ENCODE measurements around the gene SWT1. TPM values are rescaled to one million over a fixed set of nuclear protein-coding genes. Genes with fewer than 3 reads are reported as not detected.

The SWT1 gene
- total RNA-seq, 4 donors from 2014 or later, result 8.2 to 16.0 (median 11.7) TPM

DNA sequence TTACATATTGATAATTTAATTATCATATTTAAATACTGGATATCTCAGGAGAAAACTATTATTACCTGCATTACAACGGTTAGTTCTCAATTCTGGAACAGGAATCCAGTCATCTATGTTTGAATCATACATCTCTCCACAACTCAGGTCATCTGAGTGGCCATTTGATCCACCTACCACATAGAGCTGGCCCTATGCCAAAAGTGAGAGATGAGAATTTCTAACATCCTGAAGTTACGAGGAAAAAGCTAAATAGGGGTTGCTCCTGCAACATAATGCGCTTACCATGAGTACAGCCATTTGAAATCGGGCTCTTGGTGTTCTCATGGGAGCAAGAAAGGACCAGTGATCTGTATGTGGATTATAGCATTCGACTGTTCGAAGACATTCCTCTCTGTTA, 143.2 kb downstream of the SWT1 start:
- Histone ChIP-seq H3K36me3 (peaks cover 0 to 97% (median 3%) of the 10 kb centered on the region in 3 donors), H3K27me3 (no peaks in the 10 kb centered on the region), H3K4me1 (no peaks in the 10 kb centered on the region), H3K4me3 (no peak overlapping the region), H3K9me3 (no peaks in the 10 kb centered on the region), H3K27ac (no peak overlapping the region)
- DNase-seq (ENCODE audit: low spot score in 2 of 2), result no peak
- WGBS, 2 donors, result 91 to 92% methylated on average over 6 of the region's 6 CpGs
- TF ChIP-seq EP300 (IDR thresholded peaks at IDR 0.05) (no peak), POLR2A (IDR thresholded peaks at IDR 0.05) (no peak)
- TF ChIP-seq, protein P1, sequence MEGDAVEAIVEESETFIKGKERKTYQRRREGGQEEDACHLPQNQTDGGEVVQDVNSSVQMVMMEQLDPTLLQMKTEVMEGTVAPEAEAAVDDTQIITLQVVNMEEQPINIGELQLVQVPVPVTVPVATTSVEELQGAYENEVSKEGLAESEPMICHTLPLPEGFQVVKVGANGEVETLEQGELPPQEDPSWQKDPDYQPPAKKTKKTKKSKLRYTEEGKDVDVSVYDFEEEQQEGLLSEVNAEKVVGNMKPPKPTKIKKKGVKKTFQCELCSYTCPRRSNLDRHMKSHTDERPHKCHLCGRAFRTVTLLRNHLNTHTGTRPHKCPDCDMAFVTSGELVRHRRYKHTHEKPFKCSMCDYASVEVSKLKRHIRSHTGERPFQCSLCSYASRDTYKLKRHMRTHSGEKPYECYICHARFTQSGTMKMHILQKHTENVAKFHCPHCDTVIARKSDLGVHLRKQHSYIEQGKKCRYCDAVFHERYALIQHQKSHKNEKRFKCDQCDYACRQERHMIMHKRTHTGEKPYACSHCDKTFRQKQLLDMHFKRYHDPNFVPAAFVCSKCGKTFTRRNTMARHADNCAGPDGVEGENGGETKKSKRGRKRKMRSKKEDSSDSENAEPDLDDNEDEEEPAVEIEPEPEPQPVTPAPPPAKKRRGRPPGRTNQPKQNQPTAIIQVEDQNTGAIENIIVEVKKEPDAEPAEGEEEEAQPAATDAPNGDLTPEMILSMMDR (IDR thresholded peaks at IDR 0.05), result no peak

DNA sequence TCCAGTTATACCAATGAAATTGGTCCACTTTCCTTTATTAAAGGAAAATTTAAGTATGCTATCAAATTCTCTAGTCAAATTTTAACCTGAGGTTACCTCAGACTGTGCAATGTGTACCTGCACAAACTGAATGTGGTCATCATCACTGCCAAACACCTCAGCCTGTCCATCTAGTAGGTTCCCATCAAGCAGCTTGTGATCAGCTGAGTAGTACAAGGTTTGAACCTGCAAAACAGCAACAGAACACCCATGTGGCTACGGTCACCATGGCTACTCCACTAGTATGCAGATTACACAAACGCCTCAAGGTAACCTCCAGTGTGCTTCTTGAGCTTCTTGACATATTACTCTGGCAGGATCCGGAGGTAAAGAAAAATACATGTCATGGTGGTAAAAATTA, 148.5 kb downstream of the SWT1 start:
- no peaks in the 10 kb centered on the region for H3K9me3 ChIP-seq
- peaks cover 0 to 21% (median 0%) of the 10 kb centered on the region in 4 donors for H3K4me1 ChIP-seq
- 95 to 97% methylated on average over 3 of the region's 3 CpGs for WGBS, 2 donors
- no peak for TF ChIP-seq EP300 (IDR thresholded peaks at IDR 0.05)
- TF ChIP-seq, protein P1 (IDR thresholded peaks at IDR 0.05), result no peak
- no peak for TF ChIP-seq POLR2A (IDR thresholded peaks at IDR 0.05)
- H3K4me3 ChIP-seq, result no peak overlapping the region
- H3K27ac ChIP-seq, result no peak overlapping the region
- no peaks in the 10 kb centered on the region for H3K27me3 ChIP-seq
- DNase-seq (ENCODE audit: low spot score in 2 of 2), result no peak
- peaks cover 0 to 99% (median 21%) of the 10 kb centered on the region in 3 donors for H3K36me3 ChIP-seq

DNA sequence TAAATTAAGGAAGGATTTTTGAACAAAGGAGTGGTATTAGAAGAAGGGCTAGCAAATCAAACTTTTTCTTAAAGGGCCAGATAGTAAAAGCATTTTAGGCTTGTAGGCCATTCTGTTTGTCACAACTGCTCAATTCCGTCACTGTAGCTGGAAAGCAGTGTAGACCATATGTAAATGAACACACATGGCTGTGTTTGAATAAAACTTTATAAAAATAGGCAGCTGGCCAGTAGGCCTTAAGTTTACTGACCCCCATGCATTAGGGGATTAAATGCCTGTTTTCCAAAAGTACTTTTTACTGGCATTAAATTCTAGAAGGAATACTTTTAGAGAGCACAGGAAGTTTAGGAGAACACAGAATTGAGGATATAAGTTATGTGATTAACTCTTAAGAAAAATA, 151.2 kb downstream of the SWT1 start:
- Histone ChIP-seq H3K36me3 (peaks cover 0 to 76% (median 21%) of the 10 kb centered on the region in 3 donors), H3K27me3 (no peaks in the 10 kb centered on the region), H3K4me3 (no peak overlapping the region), H3K9me3 (no peaks in the 10 kb centered on the region), H3K27ac (no peak overlapping the region), H3K4me1 (peaks cover 0 to 47% (median 5%) of the 10 kb centered on the region in 4 donors)
- DNase-seq (ENCODE audit: low spot score in 2 of 2), result no peak
- 92 to 97% methylated on average over 1 of the region's 1 CpG for WGBS, 2 donors
- TF ChIP-seq, protein P1 (IDR thresholded peaks at IDR 0.05), result no peak
- no peak for TF ChIP-seq POLR2A (IDR thresholded peaks at IDR 0.05)
- no peak for TF ChIP-seq EP300 (IDR thresholded peaks at IDR 0.05)

DNA sequence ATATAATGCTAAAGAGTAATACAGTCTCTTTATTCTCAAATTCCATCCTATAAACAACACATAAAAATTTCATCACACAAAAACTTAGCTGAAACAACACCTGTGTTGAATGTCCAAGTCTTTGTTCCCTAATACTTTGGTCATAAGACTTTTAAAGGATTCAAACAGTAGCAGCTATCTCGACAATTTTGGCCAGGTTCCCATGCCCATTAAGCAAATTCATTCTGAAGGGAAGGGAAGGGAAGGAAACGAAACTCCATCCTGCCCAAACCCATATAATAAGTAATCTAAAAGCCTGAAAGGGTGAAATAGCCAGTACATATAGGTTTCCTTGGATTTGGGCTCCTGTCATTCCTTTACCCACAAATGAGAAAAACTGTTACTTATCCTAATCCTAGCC, 152.6 kb downstream of the SWT1 start:
- H3K36me3 ChIP-seq, result peaks cover 0 to 61% (median 21%) of the 10 kb centered on the region in 3 donors
- no peaks in the 10 kb centered on the region for H3K27me3 ChIP-seq
- peaks cover 0 to 61% (median 12%) of the 10 kb centered on the region in 4 donors for H3K4me1 ChIP-seq
- WGBS, 2 donors, result 15 to 23% methylated on average over 2 of the region's 2 CpGs
- no peak for TF ChIP-seq EP300 (IDR thresholded peaks at IDR 0.05)
- no peak for TF ChIP-seq POLR2A (IDR thresholded peaks at IDR 0.05)
- TF ChIP-seq, protein P1 (IDR thresholded peaks at IDR 0.05), result no peak
- peak in 1 of 2 donors; percentile 21 for DNase-seq (ENCODE audit: low spot score in 2 of 2)
- H3K27ac ChIP-seq, result no peak overlapping the region
- H3K9me3 ChIP-seq, result no peaks in the 10 kb centered on the region
- H3K4me3 ChIP-seq, result no peak overlapping the region

DNA sequence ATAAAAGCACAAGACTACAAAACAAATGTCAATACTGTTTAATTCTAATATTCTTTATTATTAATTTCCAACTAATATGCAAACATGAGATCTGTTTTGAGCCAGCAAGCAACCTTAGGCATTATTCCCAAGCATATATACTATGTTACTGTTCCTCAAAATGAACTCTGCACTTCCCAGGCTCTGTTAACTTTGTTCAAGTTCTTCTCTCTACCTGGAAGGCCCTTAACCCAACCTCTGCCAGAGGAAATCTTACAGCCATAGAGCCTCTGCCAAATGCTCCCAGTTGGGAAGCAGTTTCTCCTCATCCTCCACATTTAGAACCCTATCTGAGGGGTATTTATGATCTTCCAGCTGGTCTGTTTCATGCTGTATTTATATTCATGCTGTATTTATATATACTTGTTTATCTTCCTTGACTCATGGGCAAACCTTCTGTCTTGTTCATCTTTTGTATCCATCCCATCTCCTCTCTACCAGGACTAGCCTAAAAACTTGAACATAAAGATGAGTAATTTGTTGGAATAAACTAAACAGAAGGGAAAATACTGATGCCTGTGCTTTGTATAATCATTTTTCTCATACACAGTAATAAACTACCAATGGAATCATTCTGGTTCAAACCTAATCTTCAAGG, 154.7 kb downstream of the SWT1 start:
- Histone ChIP-seq H3K4me1 (peaks cover 0 to 73% (median 18%) of the 10 kb centered on the region in 4 donors), H3K36me3 (peaks cover 0 to 41% (median 19%) of the 10 kb centered on the region in 3 donors), H3K9me3 (no peaks in the 10 kb centered on the region), H3K27ac (no peak overlapping the region), H3K4me3 (no peak overlapping the region), H3K27me3 (no peaks in the 10 kb centered on the region)
- TF ChIP-seq, protein P1 (IDR thresholded peaks at IDR 0.05), result no peak
- TF ChIP-seq POLR2A (IDR thresholded peaks at IDR 0.05) (no peak), EP300 (IDR thresholded peaks at IDR 0.05) (no peak)
- no peak for DNase-seq (ENCODE audit: low spot score in 2 of 2)

All from tibial nerve (tissue), 4 donors.